Immature natural killer cell (primary cell): Measurements from ENCODE around the gene NEUROG1. TPM values are rescaled to one million over a fixed set of nuclear protein-coding genes. Genes with fewer than 3 reads are reported as not detected.
"Not testable (repeated sequence)": the region's sequence is repeated elsewhere in the genome, so short reads cannot be mapped to it uniquely, and the experiment has no call there.

Source experiments
- DNase-seq, 3 donors: peaks; one replicate each; pipeline ENCODE4 v3.0.0; 2022; ENCODE audit warnings: mixed read lengths in 1 of 3
- H3K27ac Mint-ChIP-seq, 6 donors: one replicate each; pipeline ENCODE4 v1.8.0; 2020; ENCODE audit warnings: mixed read lengths in 6 of 6, mild to moderate bottlenecking in 5 of 6, inconsistent platforms in 4 of 6, moderate library complexity in 3 of 6
- H3K27me3 Mint-ChIP-seq, 3 donors: one replicate each; pipeline ENCODE4 v1.8.0; 2020 to 2021; ENCODE audit warnings: low read depth in 3 of 3, mild to moderate bottlenecking in 3 of 3, mixed read lengths in 3 of 3, moderate library complexity in 3 of 3, inconsistent platforms in 1 of 3
- H3K36me3 Mint-ChIP-seq, 3 donors: one replicate each; pipeline ENCODE4 v1.8.0; 2020; ENCODE audit warnings: mixed read lengths in 3 of 3, inconsistent platforms in 2 of 3, mild to moderate bottlenecking in 2 of 3
- H3K4me1 Mint-ChIP-seq, 2 donors: one replicate each; pipeline ENCODE4 v1.8.0; 2020; ENCODE audit warnings: inconsistent platforms in 2 of 2, mild to moderate bottlenecking in 2 of 2, mixed read lengths in 2 of 2, moderate library complexity in 1 of 2
- H3K4me3 Mint-ChIP-seq, 5 donors: one replicate each; pipeline ENCODE4 v1.8.0; 2020; ENCODE audit warnings: mild to moderate bottlenecking in 5 of 5, mixed read lengths in 5 of 5, inconsistent platforms in 3 of 5, moderate library complexity in 3 of 5
- H3K9me3 Mint-ChIP-seq, 6 donors: one replicate each; pipeline ENCODE4 v1.8.0; 2020; ENCODE audit warnings: mild to moderate bottlenecking in 6 of 6, mixed read lengths in 6 of 6, inconsistent platforms in 4 of 6, moderate library complexity in 3 of 6
- polyA plus RNA-seq, 3 donors: library from polyadenylated mRNA; unstranded; fragments of 300-500 nt; fragmentation: Illumina TruSeq; gene quantifications; one replicate each; pipeline ENCODE4 v1.2.3, GENCODE V29; 2021

The NEUROG1 gene
- polyA plus RNA-seq, 3 donors from 2014 or later = not detected

DNA sequence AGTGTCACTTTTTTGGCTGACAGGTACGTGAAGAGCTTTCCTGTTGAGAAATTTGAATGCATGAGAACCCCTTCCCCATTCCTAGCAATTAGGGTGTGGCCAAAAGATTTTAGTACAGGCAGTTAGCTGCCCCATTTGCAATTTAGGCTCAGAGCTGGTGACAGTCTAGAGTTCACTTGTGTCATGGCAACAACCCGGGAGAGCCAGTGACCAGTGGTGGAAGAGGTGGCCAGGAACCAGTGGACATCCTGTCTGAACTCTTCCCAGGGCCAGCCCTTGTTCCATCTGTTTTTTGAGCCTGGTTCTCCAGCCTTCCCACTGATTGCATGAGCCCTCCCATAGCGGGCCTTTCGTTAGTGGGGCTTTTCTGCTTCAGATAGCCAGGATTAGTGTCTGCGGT lies 2.5 kb upstream of the NEUROG1 start:
- H3K27me3 Mint-ChIP-seq = peaks cover 14 to 34% (median 30%) of the 10 kb centered on the region in 3 donors
- H3K36me3 Mint-ChIP-seq = peaks cover 0 to 10% (median 0%) of the 10 kb centered on the region in 3 donors
- H3K4me1 Mint-ChIP-seq = peaks cover 8 to 14% of the 10 kb centered on the region in 2 donors
- H3K27ac Mint-ChIP-seq = no peak overlapping the region
- peaks cover 0 to 5% (median 0%) of the 10 kb centered on the region in 6 donors for H3K9me3 Mint-ChIP-seq
- no peak overlapping the region for H3K4me3 Mint-ChIP-seq
- no peak for DNase-seq

DNA sequence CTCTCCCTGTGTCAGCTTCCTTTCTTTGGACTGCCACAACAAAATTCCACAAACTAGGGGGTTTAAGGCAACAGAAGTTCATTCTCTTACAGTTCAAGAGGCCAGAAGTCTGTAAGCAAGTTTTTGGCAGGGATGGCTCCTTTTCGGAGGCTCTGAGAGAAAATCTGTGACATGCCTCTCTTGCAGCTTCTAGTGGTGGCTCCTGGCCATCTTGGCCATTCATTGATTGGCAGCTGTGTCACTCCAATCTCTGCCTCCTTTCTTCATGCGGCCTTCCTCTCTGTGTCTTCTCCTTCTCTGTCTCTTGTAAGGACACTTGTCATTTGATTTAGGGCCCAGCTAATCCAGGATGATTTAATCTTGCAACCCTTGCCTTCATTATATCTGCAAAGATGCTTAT lies 2.0 kb upstream of the NEUROG1 start:
- H3K27ac Mint-ChIP-seq = no peak overlapping the region
- no peak overlapping the region for H3K4me3 Mint-ChIP-seq
- peaks cover 0 to 5% (median 0%) of the 10 kb centered on the region in 6 donors for H3K9me3 Mint-ChIP-seq
- peaks cover 0 to 10% (median 0%) of the 10 kb centered on the region in 3 donors for H3K36me3 Mint-ChIP-seq
- H3K27me3 Mint-ChIP-seq = peaks cover 14 to 32% (median 30%) of the 10 kb centered on the region in 3 donors
- H3K4me1 Mint-ChIP-seq = peaks cover 2 to 9% of the 10 kb centered on the region in 2 donors
- no peak for DNase-seq

DNA sequence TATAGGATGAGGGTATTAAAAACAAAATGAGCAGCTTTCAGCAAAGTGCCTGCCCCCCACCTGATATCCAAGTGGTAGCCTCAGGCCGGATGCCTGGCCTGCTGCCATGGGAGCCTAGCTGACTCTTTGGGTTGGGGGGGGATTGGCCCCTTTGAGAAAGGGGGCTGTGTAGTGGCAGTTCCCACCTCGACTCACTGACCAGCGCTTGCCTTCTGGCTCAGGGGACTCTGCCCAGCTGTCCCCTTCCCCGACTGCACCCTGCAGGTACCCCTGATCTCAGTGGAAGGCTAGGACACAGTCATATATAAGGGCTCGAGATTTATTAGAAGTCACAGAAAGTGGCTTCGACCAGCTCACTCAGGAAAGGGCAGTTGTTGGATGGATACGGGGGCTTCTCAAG lies 1.5 kb upstream of the NEUROG1 start:
- no peak for DNase-seq
- peaks cover 14 to 36% (median 31%) of the 10 kb centered on the region in 3 donors for H3K27me3 Mint-ChIP-seq
- peaks cover 1 to 7% of the 10 kb centered on the region in 2 donors for H3K4me1 Mint-ChIP-seq
- peaks cover 0 to 10% (median 0%) of the 10 kb centered on the region in 3 donors for H3K36me3 Mint-ChIP-seq
- peaks cover 0 to 5% (median 0%) of the 10 kb centered on the region in 6 donors for H3K9me3 Mint-ChIP-seq
- no peak overlapping the region for H3K4me3 Mint-ChIP-seq
- H3K27ac Mint-ChIP-seq = no peak overlapping the region

DNA sequence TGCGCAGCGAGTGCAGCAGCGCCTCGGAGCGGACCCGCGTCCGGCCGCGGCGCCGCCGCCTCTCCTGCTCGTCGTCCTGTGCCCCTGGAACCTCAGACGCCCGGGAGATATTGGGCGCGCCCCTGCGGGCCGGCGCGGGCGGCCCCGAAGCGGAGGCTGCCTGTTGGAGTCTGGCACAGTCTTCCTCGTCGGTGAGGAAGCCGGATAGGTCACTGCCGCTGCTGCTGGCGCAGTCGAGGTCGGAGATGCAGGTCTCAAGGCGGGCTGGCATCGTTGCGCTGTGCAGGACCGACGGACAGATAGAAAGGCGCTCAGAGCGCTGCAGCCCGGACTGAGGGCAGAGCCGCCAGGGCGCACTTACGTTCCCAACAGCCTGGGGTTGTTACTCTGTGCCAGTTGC lies 344 bp downstream of the NEUROG1 start:
- Mint-ChIP-seq H3K4me1 (peaks cover 1 to 7% of the 10 kb centered on the region in 2 donors), H3K27ac (no peak overlapping the region), H3K27me3 (peaks cover 16 to 35% (median 32%) of the 10 kb centered on the region in 3 donors), H3K36me3 (peaks cover 0 to 3% (median 0%) of the 10 kb centered on the region in 3 donors), H3K9me3 (peaks cover 0 to 8% (median 0%) of the 10 kb centered on the region in 6 donors), H3K4me3 (no peak overlapping the region)
- DNase-seq = no peak

DNA sequence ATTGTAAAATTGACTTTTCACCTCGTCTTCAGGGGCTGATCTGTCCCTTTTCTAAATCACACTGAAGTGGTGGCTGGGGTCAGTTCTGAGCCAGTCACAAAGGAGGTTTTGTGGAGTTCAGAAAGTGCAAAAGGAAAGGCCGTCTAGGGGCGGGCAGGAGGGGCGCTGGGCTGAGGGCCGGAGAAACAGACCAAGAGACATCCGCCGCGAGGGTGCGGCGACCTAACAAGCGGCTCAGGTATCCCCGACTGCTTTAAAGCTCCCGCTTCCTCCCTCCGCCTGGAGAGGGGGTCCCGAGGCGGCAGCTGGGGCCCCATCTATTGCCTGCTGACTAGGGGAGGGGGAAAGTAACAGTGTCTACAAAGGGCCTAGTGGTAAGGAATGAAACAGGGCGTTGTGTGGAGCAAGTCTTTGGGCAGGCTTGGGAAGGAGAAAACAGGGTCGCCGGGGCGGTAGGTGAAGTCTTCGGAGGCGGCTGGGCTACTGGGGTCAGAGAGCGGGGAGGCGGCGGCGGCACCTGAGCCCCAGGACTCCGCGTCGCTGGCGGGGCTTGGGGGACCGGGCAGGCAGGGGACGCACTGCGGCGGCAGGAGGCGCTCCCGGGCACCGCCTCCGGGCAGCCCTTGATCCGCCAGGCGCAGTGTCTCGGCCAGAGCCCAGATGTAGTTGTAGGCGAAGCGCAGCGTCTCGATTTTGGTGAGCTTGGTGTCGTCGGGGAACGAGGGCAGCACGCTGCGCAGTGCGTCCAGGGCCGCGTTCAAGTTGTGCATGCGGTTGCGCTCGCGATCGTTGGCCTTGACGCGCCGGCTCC lies 950 bp downstream of the NEUROG1 start:
- H3K4me1 Mint-ChIP-seq = peaks cover 1 to 7% of the 10 kb centered on the region in 2 donors
- DNase-seq = no peak
- peaks cover 16 to 35% (median 32%) of the 10 kb centered on the region in 3 donors for H3K27me3 Mint-ChIP-seq
- peaks cover 0 to 3% (median 0%) of the 10 kb centered on the region in 3 donors for H3K36me3 Mint-ChIP-seq
- peak overlapping the region in 1 of 5 donors; percentile 30 for H3K4me3 Mint-ChIP-seq
- H3K27ac Mint-ChIP-seq = no peak overlapping the region
- peaks cover 0 to 11% (median 0%) of the 10 kb centered on the region in 6 donors for H3K9me3 Mint-ChIP-seq

DNA sequence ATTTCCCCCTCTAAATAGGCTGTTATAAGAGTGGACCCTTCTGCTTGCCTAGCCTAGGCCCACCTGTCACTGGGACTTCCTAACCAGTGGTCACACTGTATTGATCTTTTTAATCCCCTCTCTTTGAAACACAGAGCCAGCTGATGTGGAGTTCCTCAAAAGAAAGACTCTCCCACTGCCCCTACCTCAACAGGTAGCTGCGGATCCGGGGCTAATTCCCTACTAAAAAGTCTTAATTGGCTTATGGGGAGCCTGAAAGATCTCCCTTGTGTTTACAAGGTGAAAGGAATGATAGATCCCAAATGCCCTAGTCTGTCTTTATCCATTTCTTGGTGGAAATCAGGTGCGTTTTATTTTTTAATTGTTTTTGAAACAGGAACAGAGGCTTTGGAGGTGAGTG lies 2.0 kb downstream of the NEUROG1 start:
- Mint-ChIP-seq H3K27ac (no peak overlapping the region), H3K36me3 (peaks cover 0 to 3% (median 0%) of the 10 kb centered on the region in 3 donors), H3K27me3 (peaks cover 13 to 31% (median 30%) of the 10 kb centered on the region in 3 donors)

DNA sequence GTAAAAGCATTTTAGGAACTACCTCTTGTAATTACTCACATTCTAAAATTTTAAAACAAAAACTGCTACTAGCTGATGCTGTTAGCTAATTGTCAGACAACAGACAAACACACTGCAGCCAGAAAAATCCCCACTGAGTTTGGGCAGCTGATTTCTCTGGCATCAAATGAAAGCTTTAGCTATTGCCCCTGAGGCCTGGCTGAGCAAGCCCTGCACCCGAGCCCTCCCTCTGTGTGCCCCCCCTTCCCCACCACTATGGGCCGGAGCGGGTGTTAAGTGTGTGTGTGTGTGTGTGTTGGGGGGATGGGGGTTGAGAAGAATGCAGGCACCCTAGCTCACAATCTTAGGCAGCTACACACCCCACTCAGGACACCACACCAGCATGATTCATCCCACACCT lies 2.4 kb downstream of the NEUROG1 start:
- no peak for DNase-seq
- no peak overlapping the region for H3K27ac Mint-ChIP-seq
- peaks cover 1 to 7% of the 10 kb centered on the region in 2 donors for H3K4me1 Mint-ChIP-seq
- peaks cover 0 to 3% (median 0%) of the 10 kb centered on the region in 3 donors for H3K36me3 Mint-ChIP-seq
- peaks cover 0 to 13% (median 0%) of the 10 kb centered on the region in 6 donors for H3K9me3 Mint-ChIP-seq
- peaks cover 13 to 30% (median 27%) of the 10 kb centered on the region in 3 donors for H3K27me3 Mint-ChIP-seq
- no peak overlapping the region for H3K4me3 Mint-ChIP-seq

More for the DNA sequence above, 2.0 kb downstream of the NEUROG1 start:
- DNase-seq = no peak
- Mint-ChIP-seq H3K4me1 (peaks cover 1 to 7% of the 10 kb centered on the region in 2 donors), H3K9me3 (peaks cover 0 to 13% (median 0%) of the 10 kb centered on the region in 6 donors), H3K4me3 (no peak overlapping the region)

DNA sequence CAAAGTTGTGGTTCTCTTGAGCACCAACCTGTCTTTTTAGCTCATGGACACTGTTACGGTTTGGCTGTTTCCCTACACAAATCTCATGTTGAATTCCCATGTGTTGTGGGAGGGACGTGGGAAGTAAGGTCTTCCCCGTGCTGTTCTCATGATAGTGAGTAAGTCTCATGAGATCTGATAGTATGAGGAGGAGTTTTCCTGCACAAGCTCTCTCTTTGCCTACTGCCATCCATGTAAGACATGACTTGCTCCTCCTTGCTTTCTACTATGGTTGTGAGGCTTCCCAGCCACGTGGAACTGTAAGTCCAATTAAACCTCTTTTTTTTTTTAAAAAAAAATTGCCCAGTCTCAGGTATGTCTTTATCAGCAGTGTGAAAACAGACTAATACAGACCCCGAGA lies 6.2 kb downstream of the NEUROG1 start:
- not testable (repeated sequence) for DNase-seq, H3K36me3 Mint-ChIP-seq, H3K4me1 Mint-ChIP-seq, H3K4me3 Mint-ChIP-seq, H3K27ac Mint-ChIP-seq
- peaks cover 0 to 11% (median 0%) of the 10 kb centered on the region in 6 donors for H3K9me3 Mint-ChIP-seq
- peaks cover 17 to 29% (median 17%) of the 10 kb centered on the region in 3 donors for H3K27me3 Mint-ChIP-seq

DNA sequence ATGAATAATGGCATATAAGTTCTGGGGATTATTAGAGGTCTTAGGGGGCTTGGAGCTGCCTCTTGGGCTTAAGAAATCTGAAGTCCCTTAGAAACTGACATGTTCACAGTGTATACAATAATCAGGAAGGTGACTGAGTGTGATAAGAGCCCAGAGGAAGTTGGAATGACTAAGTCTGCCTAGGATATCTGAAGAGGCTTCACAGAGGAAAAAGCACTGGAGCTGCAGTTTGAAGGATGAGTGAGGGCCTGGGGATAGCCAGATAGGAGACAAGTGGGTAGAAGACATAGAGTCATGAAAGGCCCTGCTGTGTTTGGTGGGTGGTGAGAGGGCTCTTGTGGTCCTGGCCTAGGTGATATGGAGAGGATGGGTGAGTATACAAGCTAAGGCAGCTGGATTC lies 8.8 kb downstream of the NEUROG1 start:
- Mint-ChIP-seq H3K9me3 (peaks cover 0 to 10% (median 0%) of the 10 kb centered on the region in 6 donors), H3K27me3 (peaks cover 4 to 15% (median 9%) of the 10 kb centered on the region in 3 donors), H3K4me3 (no peak overlapping the region), H3K27ac (no peak overlapping the region), H3K36me3 (no peaks in the 10 kb centered on the region), H3K4me1 (no peaks in the 10 kb centered on the region)
- no peak for DNase-seq

DNA sequence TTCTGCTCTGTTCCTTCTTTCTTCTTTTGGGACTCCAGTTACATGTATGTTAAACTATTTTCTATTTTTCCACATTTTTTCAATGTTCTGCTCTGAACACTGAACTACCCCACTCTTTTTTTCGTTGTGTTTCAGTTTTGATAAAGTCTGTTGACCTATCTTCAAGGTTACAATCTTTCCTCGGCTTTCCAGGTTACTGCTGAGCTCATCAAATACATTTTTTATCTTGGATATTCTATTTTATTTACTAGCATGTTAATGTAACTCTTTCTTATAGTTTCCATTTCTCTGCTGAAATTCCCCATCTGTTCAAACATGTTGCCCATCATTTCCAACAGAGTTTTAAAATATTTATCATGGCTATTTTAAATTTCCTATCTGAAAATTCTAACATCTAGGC lies 13.8 kb downstream of the NEUROG1 start:
- Mint-ChIP-seq H3K27ac (no peak overlapping the region), H3K36me3 (no peaks in the 10 kb centered on the region), H3K9me3 (peaks cover 0 to 10% (median 2%) of the 10 kb centered on the region in 6 donors), H3K27me3 (peaks cover 4 to 6% (median 5%) of the 10 kb centered on the region in 3 donors), H3K4me3 (no peak overlapping the region), H3K4me1 (no peaks in the 10 kb centered on the region)
- DNase-seq = no peak

DNA sequence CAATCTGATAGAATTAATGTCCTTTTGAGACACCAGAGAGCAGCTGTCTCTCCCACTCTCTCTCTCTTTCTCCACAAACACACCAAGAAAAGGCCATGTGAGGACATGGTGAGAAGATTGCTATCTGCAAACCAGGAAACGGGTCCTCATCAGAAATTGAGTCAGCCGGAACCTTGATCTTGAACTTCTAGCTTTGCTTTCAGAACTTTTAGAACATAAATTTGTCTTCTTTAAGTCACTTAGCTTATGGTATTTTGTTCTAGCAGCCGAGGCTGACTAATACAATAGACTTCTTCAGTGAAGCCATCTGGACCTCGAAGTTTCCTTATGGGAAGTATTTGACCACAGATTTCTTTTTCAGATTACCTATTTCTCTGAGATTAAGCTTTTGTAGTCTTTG lies 18.1 kb downstream of the NEUROG1 start:
- no peak for DNase-seq
- Mint-ChIP-seq H3K9me3 (peaks cover 0 to 8% (median 2%) of the 10 kb centered on the region in 6 donors), H3K27me3 (peaks cover 2 to 5% (median 4%) of the 10 kb centered on the region in 3 donors), H3K4me1 (no peaks in the 10 kb centered on the region), H3K27ac (no peak overlapping the region), H3K4me3 (no peak overlapping the region), H3K36me3 (no peaks in the 10 kb centered on the region)

DNA sequence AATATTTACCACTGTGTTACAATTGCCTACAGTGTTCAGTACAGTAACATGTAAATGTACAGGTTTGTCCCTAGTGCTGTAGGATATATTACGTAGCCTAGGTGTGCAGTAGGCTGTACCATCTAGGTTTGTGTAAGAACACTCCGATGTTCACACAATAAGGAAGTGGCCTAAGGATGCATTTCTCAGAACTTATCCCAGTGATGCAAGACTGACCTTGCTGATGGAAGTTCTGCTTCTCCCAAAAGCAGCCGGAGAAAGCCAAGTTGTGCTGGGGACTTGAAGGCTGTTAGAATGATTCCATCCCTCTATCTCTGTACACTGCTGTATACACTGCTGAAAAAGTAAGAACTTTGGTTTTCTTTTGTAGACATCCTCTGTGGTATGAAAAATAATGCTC lies 21.6 kb downstream of the NEUROG1 start:
- Mint-ChIP-seq H3K36me3 (no peaks in the 10 kb centered on the region), H3K4me1 (no peaks in the 10 kb centered on the region), H3K4me3 (no peak overlapping the region), H3K27ac (no peak overlapping the region), H3K27me3 (peaks cover 4 to 11% (median 4%) of the 10 kb centered on the region in 3 donors), H3K9me3 (peaks cover 0 to 2% (median 0%) of the 10 kb centered on the region in 6 donors)
- DNase-seq = no peak

DNA sequence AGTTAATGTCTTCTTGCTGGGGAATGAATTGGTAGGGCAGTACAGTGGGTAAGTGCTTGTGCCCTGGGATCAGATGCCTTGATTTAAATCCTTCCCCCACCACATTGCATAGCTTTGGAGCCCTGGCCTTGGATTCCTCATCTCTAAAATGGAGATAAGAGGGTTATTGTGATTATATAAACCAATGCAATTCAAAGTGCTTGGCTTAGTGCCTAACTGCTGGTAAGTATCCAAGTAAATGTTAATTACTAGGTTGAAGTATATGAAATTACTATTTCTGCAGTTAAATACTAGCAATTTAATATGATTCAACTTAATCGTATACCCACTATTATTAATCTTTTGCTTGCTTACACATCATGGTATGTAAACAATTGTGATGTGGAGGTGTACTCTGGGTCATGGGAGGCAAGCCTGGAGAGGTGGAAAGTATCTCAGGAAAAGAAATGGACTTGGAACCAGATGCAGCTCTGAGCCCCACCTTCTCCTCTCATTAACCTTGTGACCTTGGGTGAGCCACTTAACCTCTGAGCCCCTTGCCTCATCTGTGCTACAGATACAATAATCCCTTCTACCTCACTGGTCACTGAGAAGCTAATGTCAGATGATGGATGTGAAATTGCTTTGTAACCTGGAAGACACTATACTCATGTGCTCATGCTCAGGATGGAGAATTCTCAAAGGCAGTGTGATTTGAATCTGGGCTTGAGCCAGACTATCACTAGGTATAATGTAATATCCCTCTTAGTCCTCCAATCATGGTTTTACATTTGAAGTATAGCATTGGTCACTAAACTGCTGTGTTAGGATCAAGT lies 23.8 kb downstream of the NEUROG1 start:
- Mint-ChIP-seq H3K9me3 (no peaks in the 10 kb centered on the region), H3K4me3 (no peak overlapping the region), H3K36me3 (no peaks in the 10 kb centered on the region), H3K27ac (no peak overlapping the region), H3K4me1 (no peaks in the 10 kb centered on the region), H3K27me3 (peaks cover 2 to 14% (median 5%) of the 10 kb centered on the region in 3 donors)
- DNase-seq = no peak

DNA sequence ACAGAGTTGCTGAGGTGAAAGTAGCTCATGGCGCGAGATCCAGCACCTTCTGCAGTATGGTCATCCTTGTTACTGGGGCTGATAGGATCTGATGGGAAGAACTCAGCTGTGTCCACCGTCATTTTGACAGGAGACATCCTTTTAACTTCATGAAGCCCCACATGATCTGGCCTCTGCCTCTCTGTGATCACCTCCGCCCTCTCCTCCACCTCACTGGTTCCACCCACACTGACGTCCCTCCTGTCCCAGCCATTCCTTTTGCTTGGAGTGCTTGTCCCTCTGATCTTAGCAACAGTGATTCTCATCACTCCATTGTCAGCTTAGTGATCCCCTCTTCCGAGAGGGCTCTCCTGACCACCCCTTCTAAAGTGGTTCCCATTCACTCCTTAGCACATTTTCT lies 25.8 kb downstream of the NEUROG1 start:
- H3K36me3 Mint-ChIP-seq = no peaks in the 10 kb centered on the region
- H3K4me1 Mint-ChIP-seq = no peaks in the 10 kb centered on the region
- no peak overlapping the region for H3K27ac Mint-ChIP-seq
- peaks cover 2 to 14% (median 11%) of the 10 kb centered on the region in 3 donors for H3K27me3 Mint-ChIP-seq
- H3K9me3 Mint-ChIP-seq = no peaks in the 10 kb centered on the region
- no peak for DNase-seq
- H3K4me3 Mint-ChIP-seq = no peak overlapping the region
